Measurements from ENCODE around the gene BICDL2. TPM values are rescaled to one million over a fixed set of nuclear protein-coding genes. Genes with fewer than 3 reads are reported as not detected.

The BICDL2 gene
- total and polyA plus RNA-seq, 9 of the 15 experiments (the other 6 are each of a cell fraction or from before 2014, with no cell fraction given) = 0.09 to 0.28 (median 0.09) TPM; not detected in 6

- Histone ChIP-seq H3K9me1 (ENCODE audit: control insufficient read depth, insufficient read depth, low read length) (peaks cover 2% of the 10 kb centered on the region), H3K4me2 (ENCODE audit: insufficient read depth, low read length) (peak within 1 kb of the TSS; percentile 90), H4K20me1 (replicated peaks; ENCODE audit: control insufficient read depth, insufficient read depth, low read length) (peaks cover 28% of the 10 kb centered on the region), H2AFZ (ENCODE audit: low read depth, low read length) (peak within 1 kb of the TSS; percentile 97), H3K4me3 (peak within 1 kb of the TSS; percentile 82), H3K9me3 (replicated peaks; ENCODE audit: control insufficient read depth, insufficient read depth, low read depth, low read length) (no peaks in the 10 kb centered on the region), H3K79me2 (ENCODE audit: control insufficient read depth, insufficient read depth, low read length) (peaks cover 40% of the 10 kb centered on the region), H3K27ac (ENCODE audit: extremely low read depth, low read depth, low read length) (peak within 1 kb of the TSS; percentile 90), H3K36me3 (ENCODE audit: control insufficient read depth, insufficient read depth, low read length) (peaks cover 16% of the 10 kb centered on the region; the same call in 2 of the 3 replicates), H3K27me3 (ENCODE audit: control insufficient read depth in 2 of 2, insufficient read depth in 2 of 2, low read length in 2 of 2) (no peaks in the 10 kb centered on the region), H3K9ac (ENCODE audit: insufficient read depth in 1 of 2, low read depth in 2 of 2, low read length in 2 of 2) (peak within 1 kb of the TSS; percentile 88 to 94), H3K4me1 (replicated peaks in 1 of 2; ENCODE audit: control insufficient read depth in 2 of 2, insufficient read depth in 2 of 2, low read length in 2 of 2) (peaks cover 38 to 92% of the 10 kb centered on the region in 2 experiments)
- under 1% methylated on average over 21 of the region's 49 CpGs for WGBS (ENCODE audit: insufficient coverage, low coverage, missing lambda C conversion rate)
- CTCF ChIA-PET (ENCODE audit: low intra/inter-chr PET ratio) = interaction anchor here (0.6 kb wide), 1 partner anchor 41 kb away, joined by 6 read pairs; no protein-coding TSS in a partner anchor
- no peak for FAIRE-seq
- in situ Hi-C loops (cut with MboI) (no loop called here), intact Hi-C loops (cut with micrococcal nuclease) (loop anchor here (1.0 to 10.0 kb wide), 2 partner anchors 12 to 55 kb away; partner anchors contain the start of genes KREMEN2 and PAQR4)
- ATAC-seq = peak; percentile 47
- POLR2A ChIA-PET = interaction anchor here (0.6 to 3.3 kb wide), 9 partner anchors 9 to 410 kb away, joined by 3 to 29 read pairs (median 4); no protein-coding TSS in a partner anchor
- no TSS peak for BruUV-seq (replicated peaks)
- peak; percentile 86 to 94 (median 88) for DNase-seq (ENCODE audit: extremely low read depth in 1 of 4, low spot score in 3 of 4)
- TF ChIP-seq ETS2 (tag; IDR thresholded peaks at IDR 0.05; ENCODE audit: borderline replicate concordance, poor library complexity, severe bottlenecking) (no peak), L3MBTL2 (IDR thresholded peaks at IDR 0.05) (0 out of 2 replicates have a peak, but pooled peaks have one; percentile 56), ETS1 (conservative IDR thresholded peaks at IDR 0.05; ENCODE audit: control insufficient read depth, low read depth, low read length) (peak; percentile 77; the same call in 1 of the 2 replicates), KDM5B (IDR thresholded peaks at IDR 0.05; ENCODE audit: insufficient replicate concordance, low read depth, low read length) (peak; percentile 51), RNF219 (CRISPR knock-in tag; IDR thresholded peaks at IDR 0.05) (no peak), KLF16 (IDR thresholded peaks at IDR 0.05) (no peak)
These were observed 16.5 kb downstream of the BICDL2 start, which contains the start of gene TNFRSF12A for GRCh38 chr16:3020247-3020603. TNFRSF12A (plus strand) TSS chr16:3020368; CDS start chr16:3020398, 30 bp downstream.

Data from K562 (cell line).